Endothelial cell of umbilical vein (primary cell): ENCODE measurements around the gene FANCD2.

ENCODE experiments used
- EZH2 ChIP-seq: IDR thresholded peaks from 2 replicates; pipeline ENCODE4 v1.6.1; 2012; ENCODE audit warnings: borderline replicate concordance, low read depth, mild to moderate bottlenecking, moderate library complexity, low read length, inconsistent platforms; ENCODE audit not compliant: severe bottlenecking
- GATA2 ChIP-seq: IDR thresholded peaks from 2 replicates; pipeline ENCODE4 v1.7.0; 2011; ENCODE audit warnings: low read depth, mild to moderate bottlenecking, moderate library complexity, mixed read lengths, low read length; ENCODE audit not compliant: insufficient read length, insufficient read depth
- MYC ChIP-seq: IDR thresholded peaks from one replicate; pipeline ENCODE4 v1.6.1; 2011; ENCODE audit warnings: mild to moderate bottlenecking, low read depth, low read length
- POLR2A ChIP-seq: IDR thresholded peaks from 2 replicates; pipeline ENCODE4 v1.6.1; 2012; ENCODE audit warnings: low read depth, mild to moderate bottlenecking, control low read depth, low read length
- POLR2AphosphoS5 ChIP-seq: IDR thresholded peaks from 2 replicates; pipeline ENCODE4 v1.6.1; 2012; ENCODE audit warnings: low read depth, mild to moderate bottlenecking, control low read depth, low read length, moderate library complexity; ENCODE audit not compliant: insufficient read depth
- TF ChIP-seq, protein P1 (sequence below), 2 donors: IDR thresholded peaks; 1 replicate in 1 of 2; 2 replicates in 1 of 2; pipeline ENCODE4 v1.5.1; 2011; ENCODE audit warnings: low read length in 2 of 2, mild to moderate bottlenecking in 2 of 2, moderate library complexity in 2 of 2, control low read depth in 1 of 2, inconsistent platforms in 1 of 2, low read depth in 1 of 2; ENCODE audit not compliant: insufficient read depth in 1 of 2; ENCODE audit errors: extremely low read depth in 1 of 2
- TF ChIP-seq, protein P2 (sequence below): IDR thresholded peaks from 2 replicates; pipeline ENCODE4 v1.6.1; 2011; ENCODE audit not compliant: insufficient read depth, insufficient read length

DNA sequence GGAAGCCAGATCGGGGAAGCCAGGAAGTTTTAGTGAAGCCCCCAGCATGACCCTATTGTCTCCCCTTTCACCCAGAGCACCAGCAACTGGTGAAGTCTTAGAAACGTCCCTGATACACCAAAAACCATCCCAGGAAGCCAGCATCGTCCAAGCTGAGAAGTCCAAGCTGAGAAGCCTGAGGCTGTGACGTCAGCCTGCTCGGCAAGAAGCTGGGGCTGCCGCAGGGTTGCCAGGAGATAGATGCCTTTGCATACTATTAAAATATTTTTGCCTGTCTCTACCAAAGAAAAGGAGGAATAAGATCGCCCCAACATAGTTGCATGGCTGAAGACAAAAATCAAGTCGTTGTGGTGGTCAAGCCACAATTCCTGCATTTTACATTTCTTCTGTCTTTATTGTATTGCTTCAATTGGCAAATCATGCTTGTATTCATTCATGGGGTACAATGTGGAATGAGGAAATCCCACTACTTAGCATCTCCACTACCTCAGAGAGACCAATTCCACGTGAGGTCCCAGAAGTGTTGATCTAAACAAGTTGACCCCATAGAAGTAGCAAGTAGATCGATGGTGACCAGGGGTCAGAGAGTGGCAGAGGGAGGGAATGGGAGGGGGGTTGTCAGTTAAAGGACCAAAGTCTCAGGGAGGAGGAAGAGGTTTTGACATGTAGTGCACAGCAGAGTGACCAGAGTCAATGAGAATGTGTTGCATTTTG is 20.0 kb upstream of the FANCD2 start:
- TF ChIP-seq, protein P1, sequence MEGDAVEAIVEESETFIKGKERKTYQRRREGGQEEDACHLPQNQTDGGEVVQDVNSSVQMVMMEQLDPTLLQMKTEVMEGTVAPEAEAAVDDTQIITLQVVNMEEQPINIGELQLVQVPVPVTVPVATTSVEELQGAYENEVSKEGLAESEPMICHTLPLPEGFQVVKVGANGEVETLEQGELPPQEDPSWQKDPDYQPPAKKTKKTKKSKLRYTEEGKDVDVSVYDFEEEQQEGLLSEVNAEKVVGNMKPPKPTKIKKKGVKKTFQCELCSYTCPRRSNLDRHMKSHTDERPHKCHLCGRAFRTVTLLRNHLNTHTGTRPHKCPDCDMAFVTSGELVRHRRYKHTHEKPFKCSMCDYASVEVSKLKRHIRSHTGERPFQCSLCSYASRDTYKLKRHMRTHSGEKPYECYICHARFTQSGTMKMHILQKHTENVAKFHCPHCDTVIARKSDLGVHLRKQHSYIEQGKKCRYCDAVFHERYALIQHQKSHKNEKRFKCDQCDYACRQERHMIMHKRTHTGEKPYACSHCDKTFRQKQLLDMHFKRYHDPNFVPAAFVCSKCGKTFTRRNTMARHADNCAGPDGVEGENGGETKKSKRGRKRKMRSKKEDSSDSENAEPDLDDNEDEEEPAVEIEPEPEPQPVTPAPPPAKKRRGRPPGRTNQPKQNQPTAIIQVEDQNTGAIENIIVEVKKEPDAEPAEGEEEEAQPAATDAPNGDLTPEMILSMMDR (IDR thresholded peaks at IDR 0.05; ENCODE audit: extremely low read depth in 1 of 2, insufficient read depth in 1 of 2, low read depth in 1 of 2, low read length in 2 of 2): no peak
- TF ChIP-seq POLR2A (no peak), EZH2 (no peak), POLR2AphosphoS5 (no peak), GATA2 (no peak), MYC (no peak)
- TF ChIP-seq, protein P2, sequence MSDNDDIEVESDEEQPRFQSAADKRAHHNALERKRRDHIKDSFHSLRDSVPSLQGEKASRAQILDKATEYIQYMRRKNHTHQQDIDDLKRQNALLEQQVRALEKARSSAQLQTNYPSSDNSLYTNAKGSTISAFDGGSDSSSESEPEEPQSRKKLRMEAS: no peak
